H1 (cell line): ENCODE data around the gene HSD17B13.

Experiments
- CHD1 ChIP-seq: IDR thresholded peaks from 2 replicates; pipeline ENCODE4 v1.6.1; 2012; ENCODE audit warnings: low read depth, low read length, improper control_type of control experiment
- CTCF ChIP-seq, 3 experiments: IDR thresholded peaks; 1 replicate in 2 of 3; 2 replicates in 1 of 3; pipeline versions ENCODE4 v1.5.1 to v1.6.1; 2011; ENCODE audit warnings: low read length in 3 of 3, mild to moderate bottlenecking in 3 of 3, inconsistent platforms in 2 of 3, low read depth in 1 of 3, moderate library complexity in 1 of 3; ENCODE audit not compliant: insufficient read depth in 1 of 3; ENCODE audit errors: control extremely low read depth in 1 of 3
- EZH2 ChIP-seq: fragments of 200-600 bp; sonication (generic); IDR thresholded peaks from 2 replicates; pipeline ENCODE4 v1.7.1; 2012; ENCODE audit warnings: low read depth, mild to moderate bottlenecking, moderate library complexity, low read length, inconsistent platforms; ENCODE audit not compliant: severe bottlenecking
- GABPA ChIP-seq: IDR thresholded peaks from 2 replicates; pipeline ENCODE4 v1.6.1; 2011; ENCODE audit warnings: mild to moderate bottlenecking, low read length, moderate library complexity, borderline replicate concordance; ENCODE audit not compliant: insufficient read depth
- JUND ChIP-seq: IDR thresholded peaks from 2 replicates; pipeline ENCODE4 v1.6.1; 2011; ENCODE audit warnings: mild to moderate bottlenecking, improper control_type of control experiment, low read length
- POLR2A ChIP-seq, 2 experiments: IDR thresholded peaks; 1 replicate in 1 of 2; 2 replicates in 1 of 2; pipeline ENCODE4 v1.6.1; 2011; ENCODE audit warnings: low read depth in 2 of 2, low read length in 2 of 2, mild to moderate bottlenecking in 2 of 2; ENCODE audit errors: control extremely low read depth in 1 of 2
- RNF2 ChIP-seq: fragments of 200-900, 300-1000 bp; sonication (generic); IDR thresholded peaks from 2 replicates; pipeline ENCODE4 v1.7.1; 2016; ENCODE audit warnings: borderline replicate concordance, low read depth, mild to moderate bottlenecking, antibody characterized with exemption, low read length; ENCODE audit not compliant: poor library complexity, severe bottlenecking; ENCODE audit errors: missing control alignments
- RXRA ChIP-seq: IDR thresholded peaks from 2 replicates; pipeline ENCODE4 v1.6.1; 2011; ENCODE audit warnings: low read depth, mild to moderate bottlenecking, low read length, moderate library complexity; ENCODE audit not compliant: insufficient read depth
- SP2 ChIP-seq: IDR thresholded peaks from 2 replicates; pipeline ENCODE4 v1.6.1; 2012; ENCODE audit warnings: mild to moderate bottlenecking, low read length, inconsistent platforms
- TEAD4 ChIP-seq: IDR thresholded peaks from 2 replicates; pipeline ENCODE4 v1.6.1; 2012; ENCODE audit warnings: low read depth, low read length, inconsistent platforms, mixed read lengths
- USF2 ChIP-seq: IDR thresholded peaks from 2 replicates; pipeline ENCODE4 v1.6.1; 2011; ENCODE audit warnings: low read length, improper control_type of control experiment

GRCh38 chr4:87274803-87275202 lies 47.9 kb downstream of the HSD17B13 start:
- TF ChIP-seq RXRA: no peak
- no peak for TF ChIP-seq RNF2
- TF ChIP-seq TEAD4: no peak
- no peak for TF ChIP-seq CTCF (IDR thresholded peaks at IDR 0.05; ENCODE audit: control extremely low read depth in 1 of 3, insufficient read depth in 1 of 3, low read depth in 1 of 3, low read length in 3 of 3)
- no peak for TF ChIP-seq GABPA
- no peak for TF ChIP-seq EZH2
- TF ChIP-seq SP2: no peak
- TF ChIP-seq POLR2A (IDR thresholded peaks at IDR 0.05; ENCODE audit: control extremely low read depth in 1 of 2, low read depth in 2 of 2, low read length in 2 of 2): no peak
- no peak for TF ChIP-seq JUND
- no peak for TF ChIP-seq USF2
- TF ChIP-seq CHD1: no peak
